Measurements from ENCODE around the gene PCSK6.

GRCh38 chr15:101526890-101527289 lies 37.4 kb upstream of the PCSK6 start:
- TF ChIP-seq CTCF (IDR thresholded peaks at IDR 0.05; ENCODE audit: insufficient read depth, low read length) (no peak), SPI1 (IDR thresholded peaks at IDR 0.05; ENCODE audit: borderline replicate concordance, low read depth) (no peak), POLR2AphosphoS5 (IDR thresholded peaks at IDR 0.05; ENCODE audit: low read depth) (no peak), REST (IDR thresholded peaks at IDR 0.05; ENCODE audit: insufficient replicate concordance, low read depth) (no peak)

All from HL-60 (cell line).